NCI-H1417 treated with DMSO at 0.1 percent for 48 hours (cell line): ENCODE measurements around the gene CD300A.
"Not testable (repeated sequence)": the region's sequence is repeated elsewhere in the genome, so short reads cannot be mapped to it uniquely, and the experiment has no call there.

Experiments used
- DNase-seq: peaks from one replicate; lab custom pipeline; 2025; lab: John Stamatoyannopoulos, UW

CD300A gene

DNA sequence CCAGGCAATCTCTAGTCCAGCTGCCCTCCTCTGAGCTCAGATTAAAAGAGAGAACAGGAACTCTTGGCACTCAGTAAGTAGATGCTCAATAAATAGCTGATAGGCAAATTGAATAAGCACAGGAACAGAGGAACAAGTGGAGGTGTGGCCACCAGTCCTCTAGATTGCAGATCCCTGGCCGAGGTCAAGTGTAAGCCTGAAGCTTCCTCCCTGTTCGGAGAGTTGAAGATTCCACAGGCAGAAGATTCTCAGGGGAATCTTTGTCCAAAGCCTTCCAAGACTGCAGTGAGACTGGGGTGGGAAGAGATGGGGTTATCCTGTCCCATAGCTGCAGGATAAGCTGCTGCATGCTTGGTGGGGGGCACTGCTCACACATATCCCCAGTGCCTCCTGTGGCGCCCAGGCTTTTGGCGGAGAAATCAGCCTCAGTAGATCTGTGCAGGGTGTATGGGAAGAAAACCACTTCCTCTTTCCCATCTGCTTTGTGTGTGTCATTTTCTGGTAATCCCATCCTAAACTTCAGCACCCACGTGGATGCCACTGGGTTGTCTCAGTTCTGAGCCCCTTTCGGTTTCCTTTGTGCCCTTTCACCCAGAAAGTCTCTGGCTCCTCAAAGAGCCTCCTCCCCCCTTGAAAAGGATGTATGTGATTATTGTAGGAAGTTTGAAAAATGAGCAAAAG lies 12.1 kb downstream of the CD300A start:
- DNase-seq: no peak

DNA sequence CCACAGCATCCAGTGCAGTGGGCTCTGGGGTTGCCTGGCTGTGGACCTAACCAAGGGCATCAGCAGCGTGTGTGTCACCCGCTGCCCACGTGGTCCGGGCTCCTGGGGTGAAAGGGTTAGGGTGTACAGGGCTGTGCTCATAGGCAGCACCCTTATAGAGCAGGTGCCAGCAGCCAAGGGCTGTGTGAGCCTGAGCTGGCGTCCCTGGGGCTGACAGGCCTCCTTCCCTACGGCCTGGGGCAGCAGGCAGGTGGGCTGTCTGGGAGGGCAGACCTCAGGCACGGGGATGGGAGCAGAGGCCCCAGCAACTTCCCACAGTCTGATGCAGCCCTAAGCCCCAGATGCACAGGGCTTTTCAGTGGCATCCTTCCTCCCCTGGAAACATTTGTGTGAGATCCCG lies 13.9 kb downstream of the CD300A start:
- DNase-seq: no peak

DNA sequence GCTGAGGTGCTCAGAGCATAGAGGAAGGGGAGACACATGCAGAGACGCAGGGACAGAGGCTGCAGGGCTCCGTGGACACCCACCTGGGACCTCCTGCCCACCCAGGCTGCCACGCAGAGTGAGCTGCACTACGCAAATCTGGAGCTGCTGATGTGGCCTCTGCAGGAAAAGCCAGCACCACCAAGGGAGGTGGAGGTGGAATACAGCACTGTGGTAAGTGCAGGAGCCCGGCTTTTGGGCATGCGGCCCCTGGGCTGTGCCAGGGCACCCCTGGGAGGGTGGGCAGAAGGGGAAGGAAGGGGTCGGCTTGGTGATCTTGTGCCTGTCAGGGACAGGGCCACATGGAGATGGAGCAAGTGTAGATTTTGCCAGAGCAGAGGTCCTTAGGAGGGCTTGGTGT lies 15.2 kb downstream of the CD300A start:
- DNase-seq: no peak

DNA sequence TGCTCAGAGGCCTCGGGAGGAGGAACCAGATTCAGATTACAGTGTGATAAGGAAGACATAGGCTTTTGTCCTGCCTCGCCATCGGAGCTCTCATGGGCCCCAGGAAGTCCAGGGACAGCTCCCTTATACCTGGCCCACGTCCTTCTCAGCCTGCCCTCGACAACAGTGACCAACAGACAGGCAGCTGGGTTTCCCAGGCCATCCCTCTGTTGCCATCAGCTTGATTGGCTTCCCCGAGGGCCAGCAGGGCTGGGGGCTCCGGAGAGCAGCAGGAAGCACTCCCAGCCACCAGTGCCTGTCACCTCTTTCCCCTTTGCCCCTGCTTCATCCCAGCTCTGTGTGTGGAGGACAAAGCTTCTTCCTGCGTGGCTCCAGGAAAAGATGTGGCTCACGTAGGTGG lies 17.6 kb downstream of the CD300A start:
- no peak for DNase-seq

DNA sequence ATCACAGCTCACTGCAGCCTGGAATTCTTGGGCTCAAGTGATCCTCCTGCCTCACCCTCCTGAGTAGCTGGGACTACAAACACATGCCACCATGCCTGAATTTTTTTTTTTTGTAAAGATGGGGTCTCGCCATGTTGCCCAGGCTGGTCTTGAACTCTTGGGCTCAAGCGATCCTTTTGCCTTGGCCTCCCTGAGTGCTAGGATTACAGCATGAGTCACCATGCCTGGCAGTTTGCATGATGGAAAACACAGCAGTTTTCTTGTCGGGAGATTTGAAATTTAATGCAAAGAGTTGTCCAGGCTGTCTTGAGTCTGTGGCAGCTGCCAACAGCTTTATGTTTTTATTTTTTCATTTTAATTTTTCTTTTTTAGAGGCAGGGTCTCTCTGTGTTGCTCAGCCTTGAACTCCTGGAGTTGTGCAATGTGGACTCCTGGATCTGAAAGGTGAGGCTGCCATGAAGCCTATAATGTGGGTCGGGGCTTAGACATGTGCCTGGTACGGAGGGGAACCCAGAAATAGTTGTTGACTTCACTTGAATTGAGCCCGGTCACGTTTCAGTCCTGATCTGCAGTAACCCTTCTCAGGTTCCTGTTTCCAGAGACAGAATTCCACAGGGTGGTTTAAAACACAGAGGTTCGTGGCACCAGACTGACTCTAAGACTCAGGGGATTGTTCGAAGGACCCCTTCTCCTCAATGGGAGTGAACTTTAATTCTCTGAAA lies 18.7 kb downstream of the CD300A start:
- no peak for DNase-seq

DNA sequence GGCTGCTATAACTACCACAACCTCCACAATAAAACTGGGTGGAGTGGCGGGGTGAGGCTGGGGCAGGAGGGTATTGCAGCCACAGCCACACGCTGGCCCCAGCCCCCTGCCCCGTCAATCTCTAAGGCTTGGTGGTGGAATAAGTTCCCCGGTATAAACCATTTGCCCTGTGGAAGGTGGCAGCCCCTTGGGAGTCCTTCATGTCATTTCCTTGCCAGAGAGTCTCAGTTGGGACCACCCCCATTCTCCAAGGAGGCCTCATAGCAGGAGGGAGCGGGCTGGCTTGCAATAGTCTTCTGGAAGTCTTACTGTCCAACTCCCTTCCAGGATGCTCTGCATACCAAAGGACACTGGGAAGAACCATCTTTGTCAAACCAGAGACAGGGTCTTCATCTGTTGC lies 19.4 kb downstream of the CD300A start:
- no peak for DNase-seq

DNA sequence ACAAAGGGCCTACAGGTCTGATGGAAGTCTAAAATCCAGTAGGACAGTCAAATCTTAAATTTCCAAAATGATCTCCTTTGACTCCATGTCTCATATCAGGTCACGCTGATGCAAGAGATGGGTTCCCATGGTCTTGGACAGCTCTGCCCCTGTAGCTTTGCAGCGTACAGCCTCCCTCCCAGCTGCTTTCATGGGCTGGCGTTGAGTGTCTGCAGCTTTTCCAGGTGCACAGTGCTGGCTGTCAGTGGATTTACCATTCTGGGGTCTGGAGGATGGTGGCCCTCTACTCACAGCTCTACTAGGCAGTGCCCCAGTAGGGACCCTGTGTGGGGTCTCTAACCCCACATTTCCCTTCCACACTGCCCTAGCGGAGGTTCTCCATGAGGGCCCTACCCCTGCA lies 21.8 kb downstream of the CD300A start:
- not testable (repeated sequence) for DNase-seq

DNA sequence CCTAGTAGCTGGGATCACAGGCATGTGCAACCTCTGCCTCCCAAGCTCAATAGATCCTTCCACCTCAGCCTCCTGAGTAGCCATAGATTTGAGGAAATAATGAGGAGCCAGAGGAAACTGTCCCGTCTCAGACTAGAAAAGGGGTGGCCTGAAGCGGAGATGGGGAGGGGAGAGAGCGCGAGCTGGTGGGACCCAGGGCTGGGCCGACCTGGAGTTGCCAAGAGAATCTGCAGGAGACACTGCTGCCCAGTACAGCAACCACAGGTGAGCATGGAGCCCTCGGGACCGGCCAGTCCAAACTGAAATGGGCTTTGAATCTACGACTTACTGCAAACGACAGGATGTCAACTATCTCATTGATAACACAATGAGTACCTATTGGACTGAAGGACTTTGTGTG lies 24.3 kb downstream of the CD300A start:
- DNase-seq: no peak

DNA sequence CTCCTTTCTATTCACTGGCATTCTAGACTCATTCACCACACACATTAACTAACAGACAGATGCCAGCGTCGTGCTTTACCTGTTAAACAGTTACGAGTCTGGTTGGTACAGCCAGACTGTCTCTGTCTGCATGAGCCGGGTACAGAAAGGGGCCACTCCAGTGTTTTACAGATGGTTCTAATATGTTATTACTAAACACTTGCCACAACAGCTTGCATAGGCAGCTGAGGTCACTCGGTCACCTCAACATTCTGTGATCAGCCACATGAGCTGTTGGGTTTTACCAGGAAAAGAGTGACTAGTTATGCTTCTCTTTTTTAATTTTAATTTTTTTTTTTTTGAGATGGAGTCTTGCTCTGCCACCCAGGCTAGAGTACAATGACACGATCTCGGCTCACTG lies 25.2 kb downstream of the CD300A start:
- no peak for DNase-seq

DNA sequence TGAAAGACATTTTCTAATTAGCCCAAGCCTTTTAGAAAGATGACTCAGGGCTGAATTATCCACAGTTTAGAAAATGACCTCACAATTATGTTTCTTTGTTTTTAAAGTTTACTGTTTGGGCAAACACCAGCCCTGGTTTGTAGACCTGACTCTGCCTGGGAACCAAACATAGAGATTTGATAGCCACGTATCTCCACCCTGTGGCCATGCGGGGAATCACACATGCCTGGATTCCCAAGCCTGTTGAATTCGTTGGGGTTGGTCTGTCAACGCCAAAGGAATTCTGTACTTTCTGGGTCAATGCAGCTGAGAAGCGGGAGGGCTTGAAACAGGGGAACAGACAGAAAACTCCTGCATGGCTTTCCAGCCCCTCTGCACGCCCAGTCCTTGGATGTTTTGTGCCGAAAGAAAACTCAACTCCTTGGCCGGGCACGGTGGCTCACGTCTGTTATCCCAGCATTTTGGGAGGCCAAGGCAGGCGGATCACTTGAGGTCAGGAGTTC lies 26.9 kb downstream of the CD300A start:
- no peak for DNase-seq

DNA sequence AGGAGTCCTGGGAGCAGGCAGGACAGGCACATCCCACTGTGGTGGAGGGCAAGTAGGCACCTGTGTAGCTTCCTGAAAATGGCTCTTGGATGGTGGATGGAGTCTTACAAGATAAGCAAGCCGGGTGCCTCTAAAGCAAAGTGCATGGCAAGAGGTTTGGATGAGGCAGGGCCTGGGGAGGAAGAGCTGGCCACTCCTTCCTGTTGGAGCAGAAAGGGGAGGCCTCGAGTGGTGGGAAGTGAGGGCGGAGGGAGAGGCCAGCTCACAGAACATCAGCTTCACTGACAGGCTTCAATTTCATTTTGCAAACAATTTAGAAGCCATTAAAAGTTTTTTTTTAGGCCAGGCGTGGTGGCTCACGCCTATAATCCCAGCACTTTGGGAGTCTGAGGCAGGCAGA lies 31.0 kb downstream of the CD300A start:
- DNase-seq: no peak

DNA sequence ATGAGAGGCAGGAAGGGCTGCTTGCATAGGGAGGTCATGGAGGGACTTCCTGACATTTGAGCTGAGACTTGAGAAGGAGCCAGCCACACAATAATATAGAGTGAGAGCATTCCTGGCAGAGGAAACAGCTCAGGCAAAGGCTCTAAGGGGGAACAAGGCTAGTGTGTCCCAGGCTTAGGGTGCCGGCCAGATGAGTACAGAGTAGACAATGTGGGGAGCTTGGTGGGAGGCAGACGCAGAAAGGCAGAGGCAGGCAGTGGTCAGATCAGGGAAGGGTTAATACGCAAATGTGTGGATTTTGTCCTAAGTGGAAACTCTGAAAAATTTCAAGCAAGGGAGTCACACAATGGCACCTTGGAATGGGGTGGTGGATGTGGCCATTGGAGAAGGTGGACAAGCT lies 33.6 kb downstream of the CD300A start:
- DNase-seq: no peak

DNA sequence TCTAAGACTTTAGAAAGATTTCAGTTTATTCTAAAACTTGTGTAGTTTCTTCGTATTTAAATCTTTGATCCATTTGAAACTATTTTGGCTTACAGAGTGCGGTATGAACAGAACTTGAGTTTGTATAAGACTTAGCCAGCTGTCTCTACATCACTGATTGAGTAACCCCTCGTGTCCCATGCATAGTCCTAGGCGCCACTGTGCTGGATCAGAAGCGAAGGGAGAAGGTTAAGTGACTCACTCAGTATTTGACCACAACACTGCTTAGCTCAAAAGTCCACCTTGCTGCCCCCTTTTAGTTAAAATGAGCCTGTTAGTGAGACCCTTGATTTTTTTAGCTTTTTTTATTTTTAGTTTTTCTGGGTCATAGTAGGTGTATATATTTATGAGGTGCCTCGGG lies 36.4 kb downstream of the CD300A start:
- DNase-seq: no peak

DNA sequence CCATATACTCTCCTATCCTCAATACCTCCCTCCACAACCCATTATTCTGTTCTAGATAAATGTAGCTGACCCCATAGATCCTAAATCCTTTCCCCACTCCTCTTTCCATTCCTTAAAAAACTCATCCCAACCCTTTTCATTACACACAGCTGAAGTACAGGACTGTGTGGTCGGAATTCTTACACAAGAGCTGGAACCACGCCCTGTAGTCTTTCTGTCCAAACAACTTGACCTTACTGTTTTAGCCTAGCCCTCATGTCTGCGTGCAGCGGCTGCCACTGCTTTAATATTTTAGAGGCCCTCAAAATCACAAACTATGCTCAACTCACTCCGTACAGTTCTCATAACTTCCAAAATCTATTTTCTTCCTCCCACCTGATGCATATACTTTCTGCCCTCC lies 37.5 kb downstream of the CD300A start:
- not testable (repeated sequence) for DNase-seq

DNA sequence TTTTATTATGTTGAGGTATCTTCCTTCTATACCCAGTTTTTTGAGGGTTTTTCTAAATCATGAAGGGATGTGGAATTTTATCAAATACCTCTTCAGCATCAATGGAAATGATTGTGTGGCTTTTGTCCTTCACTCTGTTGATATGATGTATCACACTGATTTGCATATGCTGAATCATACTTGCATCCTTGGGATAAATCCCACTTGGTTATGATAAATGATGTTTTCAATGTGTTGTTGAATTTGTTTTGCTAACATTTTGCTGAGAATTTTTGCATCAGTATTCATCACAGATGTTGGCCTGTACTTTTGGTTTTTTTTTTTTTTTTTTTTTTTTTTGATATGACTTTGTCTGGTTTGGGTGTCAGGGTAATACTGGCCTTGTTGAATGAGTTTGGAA lies 41.7 kb downstream of the CD300A start:
- DNase-seq: no peak

DNA sequence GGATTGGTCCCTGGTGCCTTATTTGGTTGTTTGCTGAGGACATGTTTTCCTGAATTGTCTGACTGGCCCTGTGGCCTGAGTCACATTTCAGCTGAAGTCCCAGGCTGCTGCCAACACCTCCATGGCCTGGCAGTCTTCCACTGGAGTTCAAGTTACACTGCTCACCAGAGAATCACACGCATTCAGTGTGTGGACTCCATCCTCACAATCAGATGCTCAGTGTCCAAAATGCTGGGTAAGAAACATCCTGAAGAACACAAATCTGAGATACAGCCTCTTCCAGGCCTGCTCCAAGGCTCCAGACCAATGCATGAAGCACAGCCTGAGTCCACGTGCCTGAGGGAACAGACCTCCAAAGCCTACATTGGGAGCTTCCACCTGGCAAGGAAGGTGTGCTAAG lies 45.6 kb downstream of the CD300A start:
- DNase-seq: no peak

DNA sequence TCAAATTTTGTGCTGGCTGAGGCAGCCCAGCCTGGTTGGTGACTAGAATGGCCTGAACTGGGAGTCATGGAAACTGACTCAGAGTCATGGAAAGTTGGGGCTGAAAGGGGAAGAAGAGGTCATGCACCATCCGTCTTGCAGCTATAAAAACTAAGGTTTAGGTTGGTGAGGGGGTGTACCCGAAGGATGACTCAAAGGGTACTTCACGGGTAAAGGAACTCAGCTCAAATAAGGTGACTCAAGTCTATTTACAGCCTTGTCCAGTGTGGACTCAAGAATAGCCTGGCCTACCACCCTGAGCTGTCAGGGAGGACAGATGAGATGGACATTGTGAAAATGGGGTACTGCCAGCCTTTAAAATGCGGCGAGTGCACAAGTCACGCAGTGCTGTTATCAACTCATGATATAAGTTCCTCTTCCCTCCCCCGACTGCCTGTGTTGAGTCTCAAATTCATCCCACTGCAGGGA lies 46.2 kb downstream of the CD300A start:
- no peak for DNase-seq

DNA sequence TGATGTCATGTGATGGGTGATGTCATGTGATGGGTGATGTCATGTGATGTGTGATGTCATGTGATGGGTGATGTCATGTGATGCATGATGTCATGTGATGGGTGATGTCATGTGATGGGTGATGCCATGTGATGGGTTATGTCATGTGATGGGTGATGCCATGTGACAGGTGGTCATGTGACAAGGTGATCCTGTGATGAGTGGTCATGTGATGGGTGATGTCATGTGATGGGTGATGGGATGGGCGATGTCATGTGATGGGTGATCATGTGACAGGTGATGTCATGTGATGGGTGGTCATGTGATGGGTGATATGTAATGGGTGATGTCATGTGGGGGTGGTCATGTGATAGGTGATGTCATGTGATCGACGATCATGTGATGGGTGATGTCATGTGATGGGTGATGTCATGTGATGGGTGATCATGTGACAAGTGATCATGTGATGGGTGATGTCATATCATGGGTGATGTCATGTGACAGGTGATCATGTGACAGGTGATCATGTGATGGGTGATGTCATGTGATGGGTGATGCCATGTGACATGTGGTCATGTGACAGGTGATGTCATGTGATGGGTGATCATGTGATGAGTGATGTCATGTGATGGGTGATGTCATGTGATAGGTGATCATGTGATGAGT lies 47.7 kb downstream of the CD300A start:
- DNase-seq: no peak

DNA sequence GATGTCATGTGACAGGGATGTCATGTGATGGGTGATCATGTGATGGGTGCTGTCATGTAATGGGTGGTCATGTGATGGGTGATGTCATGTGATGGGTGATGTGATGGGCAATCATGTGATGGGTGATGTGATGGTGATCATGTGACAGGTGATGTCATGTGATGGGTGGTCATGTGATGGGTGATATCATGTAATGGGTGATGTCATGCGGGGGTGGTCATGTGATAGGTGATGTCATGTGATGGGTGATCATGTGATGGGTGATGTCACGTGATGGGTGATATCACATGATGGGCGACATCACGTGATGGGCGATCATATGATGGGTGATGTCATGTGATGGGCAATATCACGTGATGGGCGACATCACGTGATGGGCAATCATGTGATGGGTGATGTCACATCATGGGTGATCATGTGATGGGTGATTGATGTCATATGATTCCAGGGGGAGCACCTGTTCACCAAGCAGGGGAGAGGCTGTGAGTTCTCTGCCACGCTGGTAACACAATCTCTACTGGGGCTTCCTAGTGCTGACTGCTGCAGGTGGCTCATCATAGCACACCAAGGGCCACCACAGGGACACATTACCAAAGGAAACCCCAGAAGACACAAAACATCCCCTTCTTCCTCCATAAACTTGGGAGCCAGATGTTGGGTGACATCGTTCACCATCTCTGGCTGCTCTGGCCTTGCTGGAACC lies 48.3 kb downstream of the CD300A start:
- DNase-seq: no peak

DNA sequence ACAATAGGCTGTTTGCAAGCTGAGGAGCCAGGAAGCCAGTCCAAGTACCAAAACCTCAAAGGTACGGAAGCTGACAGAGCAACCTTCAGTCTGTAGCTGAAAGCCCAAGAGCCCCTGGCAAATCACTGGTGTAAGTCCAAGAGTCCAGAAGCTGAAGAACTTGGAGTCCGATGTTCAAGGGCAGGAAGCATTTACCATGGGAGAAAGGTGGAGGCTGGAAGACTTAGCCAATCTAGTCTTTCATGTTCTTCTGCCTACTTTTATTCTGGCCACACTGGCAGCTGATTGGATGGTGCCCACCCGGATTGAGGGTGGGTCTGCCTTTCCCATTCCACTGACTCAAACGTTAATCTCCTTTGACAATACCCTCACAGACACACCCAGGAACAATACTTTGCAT lies 49.5 kb downstream of the CD300A start:
- no peak for DNase-seq

DNA sequence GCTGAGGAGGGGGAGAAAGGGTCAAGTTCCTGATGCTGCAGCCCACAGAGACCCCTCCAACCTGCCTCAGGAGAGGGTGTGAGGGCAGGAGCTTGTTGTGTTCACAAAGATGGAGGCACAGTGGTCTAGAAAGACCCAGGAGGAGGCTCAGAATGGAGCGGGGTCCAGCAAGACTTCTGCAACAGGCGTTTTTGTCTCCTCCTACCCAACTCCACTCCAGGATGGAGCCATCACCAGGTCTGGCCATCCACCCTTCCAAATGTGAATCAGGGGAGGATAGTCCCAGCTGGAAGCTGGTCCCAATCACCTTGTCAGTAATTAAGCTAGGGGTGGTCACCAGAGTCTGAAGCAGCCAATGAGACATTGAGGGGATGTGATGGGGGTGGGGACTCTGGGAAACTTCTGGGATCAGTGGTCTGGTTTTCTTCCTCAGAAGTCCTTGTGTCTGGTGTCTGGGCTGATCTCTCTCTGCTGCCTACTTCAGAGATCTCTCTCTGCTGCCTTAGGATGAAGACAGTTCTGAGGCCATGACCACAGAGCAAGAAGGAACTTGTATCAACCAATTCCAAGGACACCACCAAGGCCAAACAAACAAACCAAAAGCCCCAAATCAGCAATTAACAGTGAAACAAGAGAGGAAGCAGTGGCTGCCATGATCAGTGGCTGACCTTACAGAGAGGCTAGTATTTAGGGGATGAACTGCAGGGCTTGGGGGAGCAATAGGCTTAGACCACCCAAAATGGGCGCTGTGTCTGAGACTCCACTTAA lies 50.3 kb downstream of the CD300A start:
- no peak for DNase-seq
